ENCODE data around the gene DMXL2.

GRCh38 chr15:51401872-51402517, 220.6 kb downstream of the DMXL2 start:
- TF ChIP-seq CTCF (IDR thresholded peaks at IDR 0.05; ENCODE audit: low read length), result peak; percentile 77
- no peak for TF ChIP-seq EZH2 (IDR thresholded peaks at IDR 0.05; ENCODE audit: borderline replicate concordance, low read length)

Measured in OCI-LY1 (cell line).